Mesenchymal stem cell (in vitro differentiated cells and primary cell): ENCODE results near the gene OR56A4.
A peak's percentile ranks its signal among the peaks of the same experiment; 100 is the strongest.

Source experiments
- DNase-seq: peaks from one replicate; pipeline ENCODE4 v3.0.0-alpha.2; 2013
- H2AFZ ChIP-seq: one replicate; pipeline ENCODE4 v1.6.1; 2013; ENCODE audit warnings: low read depth, mild to moderate bottlenecking, control low read depth, inconsistent platforms, low read length, moderate library complexity
- H2AK5ac ChIP-seq: 2 replicates; pipeline ENCODE4 v1.6.1; 2013; ENCODE audit warnings: low read length, moderate library complexity, mild to moderate bottlenecking, inconsistent platforms; ENCODE audit not compliant: severe bottlenecking
- H2BK120ac ChIP-seq: one replicate; pipeline ENCODE4 v1.6.1; 2013; ENCODE audit warnings: low read depth, mild to moderate bottlenecking, inconsistent platforms, low read length, moderate library complexity
- H2BK12ac ChIP-seq, 2 experiments: one replicate each; pipeline ENCODE4 v1.6.1; 2013; ENCODE audit warnings: inconsistent platforms in 2 of 2, low read length in 2 of 2, mild to moderate bottlenecking in 2 of 2, moderate library complexity in 2 of 2, control low read depth in 1 of 2
- H2BK15ac ChIP-seq: one replicate; pipeline ENCODE4 v1.6.1; 2013; ENCODE audit warnings: mild to moderate bottlenecking, low read depth, inconsistent platforms; ENCODE audit not compliant: poor library complexity, severe bottlenecking
- H2BK5ac ChIP-seq: 2 replicates; pipeline ENCODE4 v1.6.1; 2013; ENCODE audit warnings: low read depth, mild to moderate bottlenecking, low read length, control low read depth, inconsistent platforms; ENCODE audit not compliant: poor library complexity, severe bottlenecking
- H3K14ac ChIP-seq, 2 experiments: one replicate each; pipeline ENCODE4 v1.6.1; 2013; ENCODE audit warnings: inconsistent platforms in 2 of 2, low read length in 2 of 2, control low read depth in 1 of 2, mild to moderate bottlenecking in 1 of 2, moderate library complexity in 1 of 2
- H3K18ac ChIP-seq, 2 experiments: one replicate each; pipeline ENCODE4 v1.6.1; 2013; ENCODE audit warnings: inconsistent platforms in 2 of 2, low read length in 2 of 2, control low read depth in 1 of 2, low read depth in 1 of 2, mild to moderate bottlenecking in 1 of 2
- H3K23ac ChIP-seq, 2 experiments: one replicate each; pipeline ENCODE4 v1.6.1; 2013; ENCODE audit warnings: inconsistent platforms in 2 of 2, low read length in 2 of 2, mild to moderate bottlenecking in 2 of 2, moderate library complexity in 2 of 2, control low read depth in 1 of 2
- H3K27ac ChIP-seq: 2 replicates; pipeline ENCODE4 v1.5.1; 2013; ENCODE audit warnings: mild to moderate bottlenecking, moderate library complexity, low read length, control low read depth, inconsistent platforms; ENCODE audit not compliant: poor library complexity, severe bottlenecking
- H3K27me3 ChIP-seq, 2 experiments: 2 replicates each; pipeline versions ENCODE4 v1.6.1 to v1.7.0; 2013; ENCODE audit warnings: low read length in 2 of 2, mild to moderate bottlenecking in 2 of 2, moderate library complexity in 2 of 2, control low read depth in 1 of 2, inconsistent platforms in 1 of 2; ENCODE audit not compliant: control insufficient read depth in 1 of 2, insufficient read depth in 1 of 2
- H3K36me3 ChIP-seq, 2 experiments: 2 replicates each; pipeline versions ENCODE4 v1.6.1 to v1.7.0; 2013; ENCODE audit warnings: low read length in 2 of 2, control low read depth in 1 of 2, inconsistent platforms in 1 of 2, low read depth in 1 of 2, mild to moderate bottlenecking in 1 of 2; ENCODE audit not compliant: insufficient read depth in 2 of 2, control insufficient read depth in 1 of 2
- H3K4ac ChIP-seq, 2 experiments: one replicate each; pipeline ENCODE4 v1.6.1; 2013; ENCODE audit warnings: inconsistent platforms in 2 of 2, low read length in 2 of 2, mild to moderate bottlenecking in 2 of 2, moderate library complexity in 2 of 2, control low read depth in 1 of 2, low read depth in 1 of 2
- H3K4me1 ChIP-seq: 2 replicates; pipeline ENCODE4 v1.6.1; 2013; ENCODE audit warnings: low read depth, low read length, control low read depth; ENCODE audit not compliant: control insufficient read depth, insufficient read depth
- H3K4me2 ChIP-seq: 2 replicates; pipeline ENCODE4 v1.6.1; 2013; ENCODE audit warnings: low read length, mild to moderate bottlenecking, inconsistent platforms; ENCODE audit not compliant: poor library complexity, severe bottlenecking
- H3K4me3 ChIP-seq, 2 experiments: 2 replicates each; pipeline versions ENCODE4 v1.5.1 to v1.7.0; 2013; ENCODE audit warnings: low read length in 2 of 2, mild to moderate bottlenecking in 2 of 2, control low read depth in 1 of 2, low read depth in 1 of 2; ENCODE audit not compliant: insufficient read depth in 1 of 2
- H3K79me1 ChIP-seq: replicated peaks from 2 replicates; pipeline ENCODE4 v1.6.1; 2013; ENCODE audit warnings: mild to moderate bottlenecking, control low read depth, low read length, inconsistent platforms; ENCODE audit not compliant: poor library complexity, severe bottlenecking
- H3K9ac ChIP-seq: 2 replicates; pipeline ENCODE4 v1.7.0; 2013; ENCODE audit warnings: mild to moderate bottlenecking, low read length, moderate library complexity
- H3K9me3 ChIP-seq: 2 replicates; pipeline ENCODE4 v1.7.0; 2013; ENCODE audit warnings: mild to moderate bottlenecking, low read length; ENCODE audit not compliant: control insufficient read depth
- H4K8ac ChIP-seq: one replicate; pipeline ENCODE4 v1.6.1; 2013; ENCODE audit warnings: inconsistent platforms, mild to moderate bottlenecking, low read length, moderate library complexity
- H4K91ac ChIP-seq: one replicate; pipeline ENCODE4 v1.6.1; 2013; ENCODE audit warnings: mild to moderate bottlenecking, low read length, inconsistent platforms
- WGBS: methylation state at CpG from one replicate; pipeline ENCODE4 v1.1.7; 2013; ENCODE audit warnings: mixed read lengths; 5-methylcytosine and 5-hydroxymethylcytosine counted together

OR56A4 gene

GRCh38 chr11:6030708-6031405 lies 24.1 kb upstream of the OR56A4 start, which contains the start of gene OR56A1:
Gene OR56A1, minus strand, starts transcription at chr11:6030758. Its CDS starts 3,066 bp downstream, at chr11:6027692.
- Histone ChIP-seq H3K4ac (no peak within 1 kb of the TSS), H2BK5ac (no peak within 1 kb of the TSS), H2BK12ac (no peak within 1 kb of the TSS), H3K4me3 (no peak within 1 kb of the TSS), H4K91ac (no peak within 1 kb of the TSS), H2BK120ac (no peak within 1 kb of the TSS), H3K18ac (no peak within 1 kb of the TSS), H3K9me3 (no peaks in the 10 kb centered on the region), H2AFZ (no peak within 1 kb of the TSS), H2AK5ac (no peak within 1 kb of the TSS), H3K4me2 (no peak within 1 kb of the TSS), H3K9ac (no peak within 1 kb of the TSS), H3K27ac (no peak within 1 kb of the TSS), H4K8ac (no peak within 1 kb of the TSS), H3K14ac (no peak within 1 kb of the TSS), H3K79me1 (no peaks in the 10 kb centered on the region), H3K27me3 (peaks cover 0 to 20% of the 10 kb centered on the region in 2 experiments), H3K4me1 (no peaks in the 10 kb centered on the region), H3K36me3 (no peaks in the 10 kb centered on the region), H3K23ac (no peak within 1 kb of the TSS), H2BK15ac (no peak within 1 kb of the TSS)
- no peak for DNase-seq
- WGBS: 71% methylated on average over 1 of the region's 1 CpG

- Histone ChIP-seq H3K9ac (no peak overlapping the region), H3K14ac (no peak overlapping the region), H3K27me3 (peaks cover 0 to 22% of the 10 kb centered on the region in 2 experiments), H3K18ac (no peak overlapping the region), H3K36me3 (no peaks in the 10 kb centered on the region), H4K8ac (no peak overlapping the region), H3K4me2 (no peak overlapping the region), H2AFZ (no peak overlapping the region), H3K4me3 (no peak overlapping the region), H4K91ac (no peak overlapping the region), H3K4me1 (no peaks in the 10 kb centered on the region), H3K79me1 (no peaks in the 10 kb centered on the region), H2BK12ac (no peak overlapping the region), H3K9me3 (no peaks in the 10 kb centered on the region), H3K23ac (no peak overlapping the region), H3K27ac (no peak overlapping the region), H2AK5ac (no peak overlapping the region), H2BK15ac (no peak overlapping the region), H2BK5ac (no peak overlapping the region), H2BK120ac (no peak overlapping the region), H3K4ac (no peak overlapping the region)
- WGBS: 50% methylated on average over 1 of the region's 1 CpG
- DNase-seq: no peak
Observed at GRCh38 chr11:6027501-6027900, 20.8 kb upstream of the OR56A4 start.

GRCh38 chr11:6025056-6025455 lies 18.3 kb upstream of the OR56A4 start:
- 83% methylated on average over 2 of the region's 2 CpGs for WGBS
- peaks cover 0 to 13% of the 10 kb centered on the region in 2 experiments for H3K27me3 ChIP-seq
- no peak for DNase-seq
- H2AFZ ChIP-seq: no peak overlapping the region
- no peak overlapping the region for H4K8ac ChIP-seq
- no peak overlapping the region for H4K91ac ChIP-seq
- H3K27ac ChIP-seq: no peak overlapping the region
- no peak overlapping the region for H3K4me2 ChIP-seq
- H3K4me1 ChIP-seq: no peaks in the 10 kb centered on the region
- no peak overlapping the region for H3K4ac ChIP-seq
- no peaks in the 10 kb centered on the region for H3K9me3 ChIP-seq
- H3K36me3 ChIP-seq: no peaks in the 10 kb centered on the region
- H3K9ac ChIP-seq: no peak overlapping the region
- H3K23ac ChIP-seq: no peak overlapping the region
- H2BK12ac ChIP-seq: no peak overlapping the region
- H2BK120ac ChIP-seq: no peak overlapping the region
- no peak overlapping the region for H3K4me3 ChIP-seq
- no peaks in the 10 kb centered on the region for H3K79me1 ChIP-seq
- no peak overlapping the region for H2AK5ac ChIP-seq
- H3K18ac ChIP-seq: no peak overlapping the region
- H3K14ac ChIP-seq: no peak overlapping the region
- H2BK5ac ChIP-seq: no peak overlapping the region
- no peak overlapping the region for H2BK15ac ChIP-seq

GRCh38 chr11:6022956-6023355 lies 16.2 kb upstream of the OR56A4 start:
- H2AK5ac ChIP-seq: no peak overlapping the region
- H3K23ac ChIP-seq: no peak overlapping the region
- no peak overlapping the region for H4K8ac ChIP-seq
- H2BK15ac ChIP-seq: no peak overlapping the region
- no peak overlapping the region for H2AFZ ChIP-seq
- no peaks in the 10 kb centered on the region for H3K36me3 ChIP-seq
- DNase-seq: peak; percentile 41
- no peak overlapping the region for H3K4ac ChIP-seq
- H4K91ac ChIP-seq: no peak overlapping the region
- H3K27ac ChIP-seq: no peak overlapping the region
- no peaks in the 10 kb centered on the region for H3K9me3 ChIP-seq
- H3K4me3 ChIP-seq: no peak overlapping the region
- H3K4me1 ChIP-seq: no peaks in the 10 kb centered on the region
- WGBS: 0% methylated on average over 4 of the region's 4 CpGs
- no peak overlapping the region for H3K14ac ChIP-seq
- no peak overlapping the region for H2BK120ac ChIP-seq
- no peaks in the 10 kb centered on the region for H3K79me1 ChIP-seq
- no peak overlapping the region for H3K9ac ChIP-seq
- H3K27me3 ChIP-seq: peaks cover 0 to 13% of the 10 kb centered on the region in 2 experiments
- no peak overlapping the region for H3K18ac ChIP-seq
- H3K4me2 ChIP-seq: no peak overlapping the region
- no peak overlapping the region for H2BK5ac ChIP-seq
- no peak overlapping the region for H2BK12ac ChIP-seq
